Fibroblast of lung (primary cell): Measurements from ENCODE around the gene ANKUB1.

Experiments used
- EZH2 ChIP-seq: IDR thresholded peaks from 2 replicates; pipeline ENCODE4 v1.5.1; 2012; ENCODE audit warnings: low read length, control low read depth, mild to moderate bottlenecking; ENCODE audit errors: missing control alignments
- TF ChIP-seq, protein P1 (sequence below), 2 donors: IDR thresholded peaks in 1 of 2; conservative IDR thresholded peaks in 1 of 2; 1 replicate in 1 of 2; 2 replicates in 1 of 2; pipeline ENCODE4 v1.5.1; 2011 to 2012; ENCODE audit warnings: low read length in 2 of 2, control low read depth in 1 of 2, inconsistent platforms in 1 of 2, low read depth in 1 of 2, mild to moderate bottlenecking in 1 of 2

GRCh38 chr3:149716984-149717383, 75.4 kb downstream of the ANKUB1 start:
- TF ChIP-seq, protein P1, sequence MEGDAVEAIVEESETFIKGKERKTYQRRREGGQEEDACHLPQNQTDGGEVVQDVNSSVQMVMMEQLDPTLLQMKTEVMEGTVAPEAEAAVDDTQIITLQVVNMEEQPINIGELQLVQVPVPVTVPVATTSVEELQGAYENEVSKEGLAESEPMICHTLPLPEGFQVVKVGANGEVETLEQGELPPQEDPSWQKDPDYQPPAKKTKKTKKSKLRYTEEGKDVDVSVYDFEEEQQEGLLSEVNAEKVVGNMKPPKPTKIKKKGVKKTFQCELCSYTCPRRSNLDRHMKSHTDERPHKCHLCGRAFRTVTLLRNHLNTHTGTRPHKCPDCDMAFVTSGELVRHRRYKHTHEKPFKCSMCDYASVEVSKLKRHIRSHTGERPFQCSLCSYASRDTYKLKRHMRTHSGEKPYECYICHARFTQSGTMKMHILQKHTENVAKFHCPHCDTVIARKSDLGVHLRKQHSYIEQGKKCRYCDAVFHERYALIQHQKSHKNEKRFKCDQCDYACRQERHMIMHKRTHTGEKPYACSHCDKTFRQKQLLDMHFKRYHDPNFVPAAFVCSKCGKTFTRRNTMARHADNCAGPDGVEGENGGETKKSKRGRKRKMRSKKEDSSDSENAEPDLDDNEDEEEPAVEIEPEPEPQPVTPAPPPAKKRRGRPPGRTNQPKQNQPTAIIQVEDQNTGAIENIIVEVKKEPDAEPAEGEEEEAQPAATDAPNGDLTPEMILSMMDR (conservative IDR thresholded peaks at IDR 0.05 in 1 of 2, IDR thresholded peaks at IDR 0.05 in 1 of 2; ENCODE audit: low read depth in 1 of 2, low read length in 2 of 2) = no peak
- no peak for TF ChIP-seq EZH2
